Esophagus squamous epithelium (tissue), 4 donors: ENCODE results near the gene ASS1.

Source experiments
- CTCF ChIP-seq, 6 experiments: fragments of 450-650 bp in 4 of 6; fragments of 200-600 bp in 2 of 6; sonication (generic) in 2 of 6; IDR thresholded peaks; one replicate each; pipeline ENCODE4 v1.5.1; 2016 to 2019; ENCODE audit warnings: antibody characterized with exemption in 6 of 6, mild to moderate bottlenecking in 4 of 6, moderate library complexity in 4 of 6
- POLR2A ChIP-seq, 4 donors: fragments of 450-650 bp; IDR thresholded peaks; one replicate each; pipeline ENCODE4 v1.6.1; 2017; ENCODE audit warnings: antibody characterized with exemption in 4 of 4, mild to moderate bottlenecking in 4 of 4, moderate library complexity in 3 of 4

GRCh38 chr9:130542038-130542437 lies 97.3 kb downstream of the ASS1 start:
- no peak for TF ChIP-seq POLR2A (IDR thresholded peaks at IDR 0.05)
- no peak for TF ChIP-seq CTCF (IDR thresholded peaks at IDR 0.05)
